HepG2 (cell line): ENCODE measurements around the gene UBE2I.
A peak's percentile ranks its signal among the peaks of the same experiment; 100 is the strongest.

Experiments used
- DMAP1 ChIP-seq: IDR thresholded peaks from 2 replicates; pipeline ENCODE4 v1.6.1; 2016
- NFIC ChIP-seq: IDR thresholded peaks from 2 replicates; pipeline ENCODE4 v1.6.1; 2012; ENCODE audit warnings: mild to moderate bottlenecking, low read length, inconsistent platforms
- POLR2A ChIP-seq, 2 experiments: IDR thresholded peaks; 2 replicates each; pipeline ENCODE4 v1.6.1; 2011; ENCODE audit warnings: low read depth in 2 of 2, low read length in 2 of 2, mild to moderate bottlenecking in 1 of 2, moderate library complexity in 1 of 2; ENCODE audit not compliant: insufficient read depth in 1 of 2
- ZNF24 ChIP-seq: fragments of 450-650 bp; IDR thresholded peaks from 2 replicates; pipeline ENCODE4 v1.6.1; 2017; ENCODE audit warnings: antibody characterized with exemption, mild to moderate bottlenecking
- TF ChIP-seq, protein P1 (sequence below): sonication (generic); formaldehyde crosslinking; IDR thresholded peaks from 2 replicates; pipeline ENCODE4 v1.5.0; 2020; ENCODE audit warnings: mild to moderate bottlenecking, missing genetic modification reagents, moderate library complexity

GRCh38 chr16:1335996-1336395 is 26.6 kb downstream of the UBE2I start:
- no peak for TF ChIP-seq POLR2A (IDR thresholded peaks at IDR 0.05; ENCODE audit: insufficient read depth in 1 of 2, low read depth in 2 of 2, low read length in 2 of 2)
- no peak for TF ChIP-seq NFIC
- TF ChIP-seq DMAP1: no peak
- TF ChIP-seq, protein P1, sequence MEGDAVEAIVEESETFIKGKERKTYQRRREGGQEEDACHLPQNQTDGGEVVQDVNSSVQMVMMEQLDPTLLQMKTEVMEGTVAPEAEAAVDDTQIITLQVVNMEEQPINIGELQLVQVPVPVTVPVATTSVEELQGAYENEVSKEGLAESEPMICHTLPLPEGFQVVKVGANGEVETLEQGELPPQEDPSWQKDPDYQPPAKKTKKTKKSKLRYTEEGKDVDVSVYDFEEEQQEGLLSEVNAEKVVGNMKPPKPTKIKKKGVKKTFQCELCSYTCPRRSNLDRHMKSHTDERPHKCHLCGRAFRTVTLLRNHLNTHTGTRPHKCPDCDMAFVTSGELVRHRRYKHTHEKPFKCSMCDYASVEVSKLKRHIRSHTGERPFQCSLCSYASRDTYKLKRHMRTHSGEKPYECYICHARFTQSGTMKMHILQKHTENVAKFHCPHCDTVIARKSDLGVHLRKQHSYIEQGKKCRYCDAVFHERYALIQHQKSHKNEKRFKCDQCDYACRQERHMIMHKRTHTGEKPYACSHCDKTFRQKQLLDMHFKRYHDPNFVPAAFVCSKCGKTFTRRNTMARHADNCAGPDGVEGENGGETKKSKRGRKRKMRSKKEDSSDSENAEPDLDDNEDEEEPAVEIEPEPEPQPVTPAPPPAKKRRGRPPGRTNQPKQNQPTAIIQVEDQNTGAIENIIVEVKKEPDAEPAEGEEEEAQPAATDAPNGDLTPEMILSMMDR: peak; percentile 32
- no peak for TF ChIP-seq ZNF24
